ENCODE measurements around the gene ARL15.

The ARL15 gene

DNA sequence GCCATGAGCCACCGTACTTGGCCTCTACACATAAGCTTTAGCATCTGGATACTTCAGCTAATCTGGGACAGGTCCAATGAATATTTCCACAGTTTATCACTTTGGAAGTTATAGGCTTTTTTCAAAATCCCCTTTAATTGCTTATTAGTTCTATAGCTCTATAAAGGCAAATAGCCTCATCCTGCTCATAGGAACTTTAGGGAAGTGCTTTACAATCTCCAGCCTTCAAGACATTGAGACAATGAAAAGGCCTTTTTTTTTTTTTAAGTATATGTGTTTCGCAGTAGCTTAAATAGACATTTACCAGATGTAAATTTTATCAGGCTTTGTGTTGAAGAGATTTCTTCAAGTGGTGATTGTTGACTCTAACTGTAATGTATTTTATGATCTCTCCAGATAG, 224.2 kb downstream of the ARL15 start:
- no peak overlapping the region for H3K4me3 ChIP-seq (ENCODE audit: low read length in 2 of 2)
- no peaks in the 10 kb centered on the region for H3K36me3 ChIP-seq (ENCODE audit: control insufficient read depth in 2 of 2, insufficient read depth in 2 of 2, low read length in 2 of 2)
- no peaks in the 10 kb centered on the region for H3K4me1 ChIP-seq (ENCODE audit: control insufficient read depth in 2 of 2, insufficient read depth in 2 of 2, low read length in 2 of 2)
- H3K27ac ChIP-seq (ENCODE audit: low read depth in 2 of 2, low read length in 2 of 2) = no peak overlapping the region
- H3K27me3 ChIP-seq (ENCODE audit: control insufficient read depth in 2 of 2, insufficient read depth in 2 of 2, low read length in 2 of 2) = no peaks in the 10 kb centered on the region
- no peak overlapping the region for H3K9ac ChIP-seq (ENCODE audit: low read depth in 1 of 2, low read length in 2 of 2)
- no peaks in the 10 kb centered on the region for H3K9me3 ChIP-seq (ENCODE audit: control insufficient read depth in 2 of 2, low read length in 2 of 2)

DNA sequence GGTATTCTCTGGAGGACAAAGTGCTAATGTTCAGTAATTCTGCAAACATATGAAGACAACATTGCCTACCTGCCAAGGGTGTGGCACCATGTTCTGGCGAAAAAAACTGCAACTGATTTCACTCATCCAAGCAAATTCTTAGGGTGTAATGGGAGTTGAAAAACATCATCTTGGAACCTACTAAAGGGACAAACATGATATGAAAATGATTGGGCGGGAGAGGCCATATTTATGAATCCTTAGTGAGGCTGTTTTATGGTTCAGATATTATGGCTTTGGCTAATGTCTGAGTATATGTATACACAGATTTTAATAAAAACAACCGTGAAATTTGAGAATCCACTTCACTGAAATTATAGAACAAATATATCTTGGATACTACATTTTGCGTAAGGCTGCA, 225.7 kb downstream of the ARL15 start:
- Histone ChIP-seq H3K4me1 (ENCODE audit: control insufficient read depth in 2 of 2, insufficient read depth in 2 of 2, low read length in 2 of 2) (no peaks in the 10 kb centered on the region), H3K27ac (ENCODE audit: low read depth in 2 of 2, low read length in 2 of 2) (no peak overlapping the region), H3K36me3 (ENCODE audit: control insufficient read depth in 2 of 2, insufficient read depth in 2 of 2, low read length in 2 of 2) (no peaks in the 10 kb centered on the region), H3K9ac (ENCODE audit: low read depth in 1 of 2, low read length in 2 of 2) (no peak overlapping the region), H3K27me3 (ENCODE audit: control insufficient read depth in 2 of 2, insufficient read depth in 2 of 2, low read length in 2 of 2) (no peaks in the 10 kb centered on the region), H3K9me3 (ENCODE audit: control insufficient read depth in 2 of 2, low read length in 2 of 2) (no peaks in the 10 kb centered on the region), H3K4me3 (ENCODE audit: low read length in 2 of 2) (no peak overlapping the region)

GRCh38 chr5:54083851-54084250, 226.5 kb downstream of the ARL15 start:
- no peaks in the 10 kb centered on the region for H3K36me3 ChIP-seq (ENCODE audit: control insufficient read depth in 2 of 2, insufficient read depth in 2 of 2, low read length in 2 of 2)
- no peak overlapping the region for H3K27ac ChIP-seq (ENCODE audit: low read depth in 2 of 2, low read length in 2 of 2)
- no peaks in the 10 kb centered on the region for H3K27me3 ChIP-seq (ENCODE audit: control insufficient read depth in 2 of 2, insufficient read depth in 2 of 2, low read length in 2 of 2)
- no peak overlapping the region for H3K9ac ChIP-seq (ENCODE audit: low read depth in 1 of 2, low read length in 2 of 2)
- H3K4me3 ChIP-seq (ENCODE audit: low read length in 2 of 2) = no peak overlapping the region
- no peaks in the 10 kb centered on the region for H3K9me3 ChIP-seq (ENCODE audit: control insufficient read depth in 2 of 2, low read length in 2 of 2)
- H3K4me1 ChIP-seq (ENCODE audit: control insufficient read depth in 2 of 2, insufficient read depth in 2 of 2, low read length in 2 of 2) = no peaks in the 10 kb centered on the region

- Histone ChIP-seq H3K4me3 (ENCODE audit: low read length in 2 of 2) (no peak overlapping the region), H3K36me3 (ENCODE audit: control insufficient read depth in 2 of 2, insufficient read depth in 2 of 2, low read length in 2 of 2) (no peaks in the 10 kb centered on the region), H3K4me1 (ENCODE audit: control insufficient read depth in 2 of 2, insufficient read depth in 2 of 2, low read length in 2 of 2) (no peaks in the 10 kb centered on the region), H3K27me3 (ENCODE audit: control insufficient read depth in 2 of 2, insufficient read depth in 2 of 2, low read length in 2 of 2) (no peaks in the 10 kb centered on the region), H3K9ac (ENCODE audit: low read depth in 1 of 2, low read length in 2 of 2) (no peak overlapping the region), H3K9me3 (ENCODE audit: control insufficient read depth in 2 of 2, low read length in 2 of 2) (no peaks in the 10 kb centered on the region), H3K27ac (ENCODE audit: low read depth in 2 of 2, low read length in 2 of 2) (no peak overlapping the region)
These were observed 227.1 kb downstream of the ARL15 start for GRCh38 chr5:54083245-54083644.

DNA sequence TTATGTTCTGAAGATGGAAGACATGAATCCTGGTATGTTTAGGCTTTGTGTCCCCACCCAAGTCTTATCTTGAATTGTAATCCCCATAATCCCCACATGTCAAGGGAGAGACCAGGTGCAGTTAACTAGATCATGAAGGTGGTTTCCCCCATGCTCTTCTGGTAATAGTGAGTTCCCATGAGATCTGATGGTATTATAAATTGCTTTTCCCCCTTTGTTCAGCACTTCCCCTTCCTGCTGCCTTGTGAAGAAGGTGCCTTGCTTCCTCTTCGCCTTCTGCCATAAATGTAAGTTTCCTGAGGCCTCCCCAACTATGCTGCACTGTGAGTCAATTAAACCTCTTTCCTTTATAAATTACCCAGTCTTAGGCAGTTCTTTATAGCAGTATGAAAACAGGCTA, 229.0 kb downstream of the ARL15 start:
- Histone ChIP-seq H3K9me3 (ENCODE audit: control insufficient read depth in 2 of 2, low read length in 2 of 2) (no peaks in the 10 kb centered on the region), H3K36me3 (ENCODE audit: control insufficient read depth in 2 of 2, insufficient read depth in 2 of 2, low read length in 2 of 2) (no peaks in the 10 kb centered on the region), H3K9ac (ENCODE audit: low read depth in 1 of 2, low read length in 2 of 2) (no peak overlapping the region), H3K27me3 (ENCODE audit: control insufficient read depth in 2 of 2, insufficient read depth in 2 of 2, low read length in 2 of 2) (no peaks in the 10 kb centered on the region), H3K4me3 (ENCODE audit: low read length in 2 of 2) (no peak overlapping the region), H3K4me1 (ENCODE audit: control insufficient read depth in 2 of 2, insufficient read depth in 2 of 2, low read length in 2 of 2) (no peaks in the 10 kb centered on the region), H3K27ac (ENCODE audit: low read depth in 2 of 2, low read length in 2 of 2) (no peak overlapping the region)

DNA sequence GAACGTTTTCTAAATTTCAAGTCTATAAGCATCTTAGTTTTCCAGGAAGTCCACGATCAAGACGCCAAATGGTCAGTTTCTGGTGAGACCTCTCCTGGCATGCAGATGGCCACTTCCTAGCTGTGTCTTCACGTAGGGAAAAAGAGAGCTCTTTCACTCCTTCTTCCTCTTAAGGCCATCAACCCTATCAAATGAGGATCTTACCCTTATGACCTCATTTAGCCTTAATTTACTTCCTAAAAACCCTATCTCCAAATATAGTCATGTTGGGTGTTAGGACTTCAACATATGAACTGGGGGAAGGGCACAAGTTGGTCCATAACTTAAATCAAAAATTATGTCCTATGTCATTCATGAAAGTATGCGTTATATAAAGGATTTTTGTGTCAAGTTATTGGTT, 229.5 kb downstream of the ARL15 start:
- H3K27me3 ChIP-seq (ENCODE audit: control insufficient read depth in 2 of 2, insufficient read depth in 2 of 2, low read length in 2 of 2) = no peaks in the 10 kb centered on the region
- H3K27ac ChIP-seq (ENCODE audit: low read depth in 2 of 2, low read length in 2 of 2) = no peak overlapping the region
- no peaks in the 10 kb centered on the region for H3K4me1 ChIP-seq (ENCODE audit: control insufficient read depth in 2 of 2, insufficient read depth in 2 of 2, low read length in 2 of 2)
- no peaks in the 10 kb centered on the region for H3K36me3 ChIP-seq (ENCODE audit: control insufficient read depth in 2 of 2, insufficient read depth in 2 of 2, low read length in 2 of 2)
- no peak overlapping the region for H3K4me3 ChIP-seq (ENCODE audit: low read length in 2 of 2)
- no peaks in the 10 kb centered on the region for H3K9me3 ChIP-seq (ENCODE audit: control insufficient read depth in 2 of 2, low read length in 2 of 2)
- no peak overlapping the region for H3K9ac ChIP-seq (ENCODE audit: low read depth in 1 of 2, low read length in 2 of 2)

DNA sequence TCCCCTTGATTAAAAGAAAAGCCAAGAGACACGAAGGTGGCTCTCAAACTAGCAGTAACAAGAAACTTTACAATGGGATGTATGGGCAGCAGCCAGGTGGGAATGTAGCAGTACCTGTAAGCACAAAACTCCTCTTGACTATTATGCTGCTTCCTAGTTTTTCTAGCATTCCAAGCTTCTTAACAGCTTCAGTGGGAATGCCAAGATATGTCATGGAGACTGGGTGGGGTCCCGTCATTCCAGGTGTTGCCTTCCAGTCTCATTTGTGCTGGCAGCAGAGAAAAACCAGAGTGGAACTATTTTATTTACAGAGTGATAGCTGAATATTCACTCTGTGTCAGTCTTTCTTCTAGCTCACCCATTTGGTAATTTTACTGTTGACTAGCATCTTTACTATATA, 236.6 kb downstream of the ARL15 start:
- Histone ChIP-seq H3K27me3 (ENCODE audit: control insufficient read depth in 2 of 2, insufficient read depth in 2 of 2, low read length in 2 of 2) (no peaks in the 10 kb centered on the region), H3K4me1 (ENCODE audit: control insufficient read depth in 2 of 2, insufficient read depth in 2 of 2, low read length in 2 of 2) (no peaks in the 10 kb centered on the region), H3K27ac (ENCODE audit: low read depth in 2 of 2, low read length in 2 of 2) (no peak overlapping the region), H3K36me3 (ENCODE audit: control insufficient read depth in 2 of 2, insufficient read depth in 2 of 2, low read length in 2 of 2) (peaks cover 0 to 3% of the 10 kb centered on the region in 2 donors), H3K9me3 (ENCODE audit: control insufficient read depth in 2 of 2, low read length in 2 of 2) (no peaks in the 10 kb centered on the region), H3K9ac (ENCODE audit: low read depth in 1 of 2, low read length in 2 of 2) (no peak overlapping the region), H3K4me3 (ENCODE audit: low read length in 2 of 2) (no peak overlapping the region)

DNA sequence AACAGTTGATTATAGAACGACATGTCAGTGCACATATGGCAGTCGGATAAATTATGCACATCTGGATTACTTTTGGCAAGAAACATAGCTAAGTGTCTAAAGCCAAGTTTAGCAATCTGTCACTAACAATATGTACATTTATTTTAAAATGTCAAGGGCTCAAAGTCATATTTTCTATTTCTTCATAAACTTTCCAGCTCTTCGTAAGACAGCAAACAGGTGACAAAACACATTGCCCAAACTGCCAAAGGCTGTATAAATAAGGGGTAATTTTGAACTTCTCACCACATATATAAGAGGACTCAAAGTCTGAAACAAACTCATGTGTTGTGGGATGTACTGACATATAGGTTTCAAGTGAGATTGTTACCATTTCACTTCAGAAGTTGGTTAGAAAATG, 237.2 kb downstream of the ARL15 start:
- Histone ChIP-seq H3K27ac (ENCODE audit: low read depth in 2 of 2, low read length in 2 of 2) (no peak overlapping the region), H3K4me1 (ENCODE audit: control insufficient read depth in 2 of 2, insufficient read depth in 2 of 2, low read length in 2 of 2) (no peaks in the 10 kb centered on the region), H3K27me3 (ENCODE audit: control insufficient read depth in 2 of 2, insufficient read depth in 2 of 2, low read length in 2 of 2) (no peaks in the 10 kb centered on the region), H3K36me3 (ENCODE audit: control insufficient read depth in 2 of 2, insufficient read depth in 2 of 2, low read length in 2 of 2) (peaks cover 0 to 3% of the 10 kb centered on the region in 2 donors), H3K9ac (ENCODE audit: low read depth in 1 of 2, low read length in 2 of 2) (no peak overlapping the region), H3K4me3 (ENCODE audit: low read length in 2 of 2) (no peak overlapping the region), H3K9me3 (ENCODE audit: control insufficient read depth in 2 of 2, low read length in 2 of 2) (no peaks in the 10 kb centered on the region)

DNA sequence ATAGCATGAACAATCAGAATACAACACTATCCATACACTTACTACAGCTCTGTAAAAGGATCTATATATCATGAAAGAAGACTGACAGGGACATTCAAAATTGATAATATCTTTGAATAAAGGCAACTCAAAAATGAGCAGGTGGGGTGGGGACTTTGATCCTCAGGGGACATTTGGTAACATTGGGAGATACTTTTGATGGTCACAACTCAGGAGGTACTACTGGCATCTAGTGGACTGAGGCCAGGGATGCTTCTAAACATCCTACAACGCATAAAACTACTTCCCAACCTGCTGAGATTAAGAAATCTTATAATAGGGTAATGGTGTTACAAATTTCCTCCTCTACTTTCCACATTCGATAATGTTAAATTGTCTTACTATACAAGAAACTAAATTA, 243.9 kb downstream of the ARL15 start:
- Histone ChIP-seq H3K4me3 (ENCODE audit: low read length in 2 of 2) (no peak overlapping the region), H3K4me1 (ENCODE audit: control insufficient read depth in 2 of 2, insufficient read depth in 2 of 2, low read length in 2 of 2) (no peaks in the 10 kb centered on the region), H3K9ac (ENCODE audit: low read depth in 1 of 2, low read length in 2 of 2) (no peak overlapping the region), H3K27ac (ENCODE audit: low read depth in 2 of 2, low read length in 2 of 2) (no peak overlapping the region), H3K9me3 (ENCODE audit: control insufficient read depth in 2 of 2, low read length in 2 of 2) (no peaks in the 10 kb centered on the region), H3K27me3 (ENCODE audit: control insufficient read depth in 2 of 2, insufficient read depth in 2 of 2, low read length in 2 of 2) (no peaks in the 10 kb centered on the region), H3K36me3 (ENCODE audit: control insufficient read depth in 2 of 2, insufficient read depth in 2 of 2, low read length in 2 of 2) (peaks cover 0 to 3% of the 10 kb centered on the region in 2 donors)

DNA sequence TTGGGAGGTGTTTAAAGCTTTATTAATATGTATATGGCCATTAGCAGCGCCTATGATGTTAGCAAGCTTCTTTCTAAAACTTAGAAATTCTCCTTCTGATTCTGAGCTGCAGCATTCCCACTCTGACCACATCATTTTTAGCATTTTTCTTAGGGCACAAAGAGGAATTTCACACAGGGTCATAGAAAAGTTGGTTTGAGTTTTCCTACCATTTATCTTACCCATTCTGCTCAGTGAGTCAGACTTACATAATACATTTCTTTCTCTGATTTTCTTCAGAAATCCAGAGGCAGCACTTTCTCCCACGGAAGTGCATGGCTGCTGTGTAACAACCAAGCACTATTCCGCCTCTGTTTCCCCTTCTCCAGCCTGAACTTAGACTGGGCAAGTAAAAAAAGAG, 246.6 kb downstream of the ARL15 start:
- no peaks in the 10 kb centered on the region for H3K4me1 ChIP-seq (ENCODE audit: control insufficient read depth in 2 of 2, insufficient read depth in 2 of 2, low read length in 2 of 2)

DNA sequence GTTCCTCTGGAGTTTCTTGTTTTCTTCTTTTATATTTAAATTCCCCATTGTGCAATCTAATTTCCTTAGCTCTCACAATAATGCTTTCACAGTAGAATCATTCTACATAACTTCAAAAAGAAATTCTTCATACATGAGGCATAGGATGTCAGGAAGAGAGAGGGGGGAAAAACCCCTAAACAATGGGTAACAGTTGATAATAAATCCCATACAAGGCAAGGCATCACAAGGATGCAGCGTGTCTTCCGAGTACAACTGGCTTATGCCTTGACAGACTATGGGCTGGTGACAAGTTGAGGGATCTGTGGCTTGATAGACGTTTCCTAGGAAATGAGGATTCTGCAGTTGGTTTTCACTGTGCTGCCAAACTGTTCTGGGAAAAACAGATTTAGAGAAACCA, 247.4 kb downstream of the ARL15 start:
- no peak overlapping the region for H3K9ac ChIP-seq (ENCODE audit: low read depth in 1 of 2, low read length in 2 of 2)
- H3K4me1 ChIP-seq (ENCODE audit: control insufficient read depth in 2 of 2, insufficient read depth in 2 of 2, low read length in 2 of 2) = no peaks in the 10 kb centered on the region
- no peak overlapping the region for H3K27ac ChIP-seq (ENCODE audit: low read depth in 2 of 2, low read length in 2 of 2)
- H3K27me3 ChIP-seq (ENCODE audit: control insufficient read depth in 2 of 2, insufficient read depth in 2 of 2, low read length in 2 of 2) = no peaks in the 10 kb centered on the region
- H3K36me3 ChIP-seq (ENCODE audit: control insufficient read depth in 2 of 2, insufficient read depth in 2 of 2, low read length in 2 of 2) = no peaks in the 10 kb centered on the region
- H3K4me3 ChIP-seq (ENCODE audit: low read length in 2 of 2) = no peak overlapping the region
- no peaks in the 10 kb centered on the region for H3K9me3 ChIP-seq (ENCODE audit: control insufficient read depth in 2 of 2, low read length in 2 of 2)

More for the DNA sequence above, 246.6 kb downstream of the ARL15 start:
- no peaks in the 10 kb centered on the region for H3K9me3 ChIP-seq (ENCODE audit: control insufficient read depth in 2 of 2, low read length in 2 of 2)
- H3K27me3 ChIP-seq (ENCODE audit: control insufficient read depth in 2 of 2, insufficient read depth in 2 of 2, low read length in 2 of 2) = no peaks in the 10 kb centered on the region
- H3K27ac ChIP-seq (ENCODE audit: low read depth in 2 of 2, low read length in 2 of 2) = no peak overlapping the region
- no peaks in the 10 kb centered on the region for H3K36me3 ChIP-seq (ENCODE audit: control insufficient read depth in 2 of 2, insufficient read depth in 2 of 2, low read length in 2 of 2)
- no peak overlapping the region for H3K9ac ChIP-seq (ENCODE audit: low read depth in 1 of 2, low read length in 2 of 2)
- no peak overlapping the region for H3K4me3 ChIP-seq (ENCODE audit: low read length in 2 of 2)
